ENCODE data around the gene SEC22C.
A peak's percentile ranks its signal among the peaks of the same experiment; 100 is the strongest.

SEC22C gene

DNA sequence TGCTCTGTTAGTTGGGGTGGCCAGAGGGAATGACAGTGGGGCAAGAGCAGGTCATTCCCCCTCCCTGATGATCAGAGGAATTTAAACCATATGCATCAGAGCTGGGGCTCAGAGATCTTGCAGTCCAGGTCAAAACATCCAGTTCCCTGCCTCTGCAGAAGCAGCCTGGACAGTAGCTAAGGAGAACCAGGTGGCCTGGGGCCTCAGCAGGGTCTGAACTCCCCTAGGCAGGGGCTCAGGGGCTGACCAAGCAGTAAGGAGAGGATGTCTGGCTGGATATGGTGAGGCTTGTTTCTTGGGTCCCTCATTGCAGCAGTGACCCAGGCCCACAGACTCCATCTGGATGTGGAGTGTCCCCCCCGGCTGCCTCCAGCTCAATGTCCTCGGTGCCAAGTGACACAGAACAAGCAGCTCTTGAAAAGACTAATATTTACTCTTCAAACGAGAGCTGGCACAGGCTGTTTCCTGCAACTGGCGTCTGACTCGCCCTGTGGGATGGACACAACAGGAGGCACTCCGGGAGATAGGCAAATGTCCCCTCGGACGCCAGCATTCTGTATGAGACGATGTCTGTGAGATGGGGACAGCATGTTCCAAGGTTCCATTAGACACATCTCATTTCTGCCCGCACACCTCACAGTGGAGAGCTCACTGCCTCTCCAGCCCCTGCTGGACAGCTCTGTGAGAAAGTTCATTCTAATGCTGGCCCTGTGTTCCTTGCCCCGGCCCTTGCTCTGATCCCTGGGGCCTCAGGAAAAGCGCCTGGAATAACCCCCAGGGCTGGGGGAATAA is 37.1 kb downstream of the SEC22C start:
- Histone ChIP-seq H3K27me3 (ENCODE audit: insufficient read depth, insufficient read length) (no peaks in the 10 kb centered on the region), H3K36me3 (ENCODE audit: insufficient read depth, insufficient read length, low read length) (peaks cover 14% of the 10 kb centered on the region), H3K4me1 (ENCODE audit: insufficient read depth, insufficient read length) (peaks cover 1% of the 10 kb centered on the region), H3K9me3 (ENCODE audit: insufficient read depth, low read length) (no peaks in the 10 kb centered on the region), H3K9ac (ENCODE audit: insufficient read length, low read depth) (no peak overlapping the region), H3K4me3 (ENCODE audit: insufficient read length, low read depth) (no peak overlapping the region)
- no peak for DNase-seq (ENCODE audit: low read depth, low spot score)
- TF ChIP-seq YY1 (IDR thresholded peaks at IDR 0.05; ENCODE audit: insufficient read depth, insufficient read length) (no peak), ZNF274 (IDR thresholded peaks at IDR 0.05; ENCODE audit: low read depth, low read length) (no peak), SUZ12 (IDR thresholded peaks at IDR 0.05; ENCODE audit: extremely low read depth, insufficient read depth, insufficient read length) (no peak)

DNA sequence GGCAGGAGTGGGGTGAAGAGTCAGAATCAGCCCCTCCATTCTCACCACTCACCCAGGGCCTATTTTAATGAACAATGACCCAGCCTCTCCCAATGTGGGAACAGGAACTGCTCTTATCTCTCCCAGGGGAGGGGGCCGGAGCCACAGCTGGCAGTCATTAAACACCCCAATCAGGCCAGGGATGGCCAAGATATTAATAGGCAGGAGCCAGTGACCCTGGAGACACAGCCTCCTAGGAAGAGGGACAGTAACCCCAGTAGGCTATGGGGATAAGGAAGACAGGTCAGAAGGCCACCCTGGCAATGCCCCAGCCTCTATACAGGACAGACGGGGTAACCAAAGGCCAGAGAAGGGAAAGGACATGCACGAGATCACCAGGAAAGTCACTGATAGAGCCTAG is 40.7 kb downstream of the SEC22C start:
- Histone ChIP-seq H3K36me3 (ENCODE audit: insufficient read depth, insufficient read length, low read length) (no peaks in the 10 kb centered on the region), H3K4me3 (ENCODE audit: insufficient read length, low read depth) (no peak overlapping the region), H3K4me1 (ENCODE audit: insufficient read depth, insufficient read length) (peaks cover 4% of the 10 kb centered on the region), H3K27me3 (ENCODE audit: insufficient read depth, insufficient read length) (no peaks in the 10 kb centered on the region), H3K9me3 (ENCODE audit: insufficient read depth, low read length) (no peaks in the 10 kb centered on the region), H3K9ac (ENCODE audit: insufficient read length, low read depth) (no peak overlapping the region)
- DNase-seq (ENCODE audit: low read depth, low spot score), result no peak
- TF ChIP-seq YY1 (IDR thresholded peaks at IDR 0.05; ENCODE audit: insufficient read depth, insufficient read length) (no peak), ZNF274 (IDR thresholded peaks at IDR 0.05; ENCODE audit: low read depth, low read length) (no peak), SUZ12 (IDR thresholded peaks at IDR 0.05; ENCODE audit: extremely low read depth, insufficient read depth, insufficient read length) (no peak)

DNA sequence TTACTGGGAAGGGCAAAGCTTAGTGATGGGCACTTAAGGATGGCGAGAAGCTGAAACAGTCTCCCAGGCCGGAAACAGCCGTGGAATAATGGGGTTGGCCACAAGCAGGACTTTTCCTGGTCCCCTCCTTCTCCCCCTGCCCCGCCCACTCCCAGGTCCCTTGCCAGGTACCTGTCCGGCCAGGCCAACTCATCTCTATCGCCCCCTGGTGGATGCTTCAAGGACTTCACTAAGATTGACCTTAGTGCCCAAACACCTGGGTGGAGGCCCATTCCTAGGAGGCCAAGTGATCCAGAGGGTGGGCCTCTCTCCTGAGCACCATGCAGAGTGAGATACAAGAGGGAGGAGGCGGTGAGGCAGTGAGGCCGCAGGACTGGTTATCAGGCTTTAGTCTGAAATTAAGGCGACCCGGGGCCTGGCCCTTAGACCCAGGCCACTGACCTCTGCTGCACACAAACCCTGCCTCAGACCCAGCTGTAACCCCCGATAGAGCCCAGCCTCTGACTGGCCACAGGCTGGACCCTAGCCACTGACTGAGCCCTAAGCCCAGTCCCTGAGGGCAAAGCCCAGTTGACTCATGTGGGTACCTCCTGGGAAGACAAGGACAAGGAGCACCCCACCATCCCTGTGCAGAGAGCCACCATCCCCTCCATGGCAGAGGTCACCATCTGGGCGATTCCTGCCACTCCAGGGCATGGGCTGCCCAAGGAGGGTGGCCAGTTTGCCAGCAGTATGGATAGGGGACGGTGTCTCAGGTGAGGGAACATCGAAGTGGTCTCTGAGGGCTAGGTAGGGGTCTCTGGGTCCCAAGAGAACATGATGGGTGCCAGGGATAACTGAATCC is 41.7 kb downstream of the SEC22C start:
- no peak for TF ChIP-seq YY1 (IDR thresholded peaks at IDR 0.05; ENCODE audit: insufficient read depth, insufficient read length)
- Histone ChIP-seq H3K36me3 (ENCODE audit: insufficient read depth, insufficient read length, low read length) (no peaks in the 10 kb centered on the region), H3K9me3 (ENCODE audit: insufficient read depth, low read length) (no peaks in the 10 kb centered on the region), H3K9ac (ENCODE audit: insufficient read length, low read depth) (no peak overlapping the region), H3K4me3 (ENCODE audit: insufficient read length, low read depth) (no peak overlapping the region), H3K27me3 (ENCODE audit: insufficient read depth, insufficient read length) (no peaks in the 10 kb centered on the region), H3K4me1 (ENCODE audit: insufficient read depth, insufficient read length) (peaks cover 4% of the 10 kb centered on the region)
- peak; percentile 68 for DNase-seq (ENCODE audit: low read depth, low spot score)

DNA sequence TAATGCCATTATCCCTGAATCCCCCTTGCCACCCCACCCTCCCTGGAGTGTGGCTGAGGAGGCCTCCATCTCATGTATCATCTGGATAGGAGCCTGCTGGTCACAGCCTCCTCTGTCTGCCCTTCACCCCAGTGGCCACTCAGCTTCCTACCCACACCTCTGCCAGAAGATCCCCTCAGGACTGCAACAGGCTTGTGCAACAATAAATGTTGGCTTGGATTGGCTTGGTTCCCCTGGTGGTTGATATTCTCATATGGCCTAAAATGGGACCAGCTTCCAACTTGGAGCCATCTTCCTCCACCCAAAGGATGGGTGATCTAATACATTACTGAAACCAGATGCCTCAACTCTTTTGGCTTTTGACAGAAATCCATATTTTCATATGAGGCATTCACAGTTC is 44.4 kb downstream of the SEC22C start:
- Histone ChIP-seq H3K36me3 (ENCODE audit: insufficient read depth, insufficient read length, low read length) (peaks cover 3% of the 10 kb centered on the region), H3K9ac (ENCODE audit: insufficient read length, low read depth) (no peak overlapping the region), H3K27me3 (ENCODE audit: insufficient read depth, insufficient read length) (no peaks in the 10 kb centered on the region), H3K9me3 (ENCODE audit: insufficient read depth, low read length) (no peaks in the 10 kb centered on the region), H3K4me3 (ENCODE audit: insufficient read length, low read depth) (no peak overlapping the region), H3K4me1 (ENCODE audit: insufficient read depth, insufficient read length) (peaks cover 10% of the 10 kb centered on the region)
- TF ChIP-seq YY1 (IDR thresholded peaks at IDR 0.05; ENCODE audit: insufficient read depth, insufficient read length) (no peak), SUZ12 (IDR thresholded peaks at IDR 0.05; ENCODE audit: extremely low read depth, insufficient read depth, insufficient read length) (no peak)
- DNase-seq (ENCODE audit: low read depth, low spot score), result no peak

DNA sequence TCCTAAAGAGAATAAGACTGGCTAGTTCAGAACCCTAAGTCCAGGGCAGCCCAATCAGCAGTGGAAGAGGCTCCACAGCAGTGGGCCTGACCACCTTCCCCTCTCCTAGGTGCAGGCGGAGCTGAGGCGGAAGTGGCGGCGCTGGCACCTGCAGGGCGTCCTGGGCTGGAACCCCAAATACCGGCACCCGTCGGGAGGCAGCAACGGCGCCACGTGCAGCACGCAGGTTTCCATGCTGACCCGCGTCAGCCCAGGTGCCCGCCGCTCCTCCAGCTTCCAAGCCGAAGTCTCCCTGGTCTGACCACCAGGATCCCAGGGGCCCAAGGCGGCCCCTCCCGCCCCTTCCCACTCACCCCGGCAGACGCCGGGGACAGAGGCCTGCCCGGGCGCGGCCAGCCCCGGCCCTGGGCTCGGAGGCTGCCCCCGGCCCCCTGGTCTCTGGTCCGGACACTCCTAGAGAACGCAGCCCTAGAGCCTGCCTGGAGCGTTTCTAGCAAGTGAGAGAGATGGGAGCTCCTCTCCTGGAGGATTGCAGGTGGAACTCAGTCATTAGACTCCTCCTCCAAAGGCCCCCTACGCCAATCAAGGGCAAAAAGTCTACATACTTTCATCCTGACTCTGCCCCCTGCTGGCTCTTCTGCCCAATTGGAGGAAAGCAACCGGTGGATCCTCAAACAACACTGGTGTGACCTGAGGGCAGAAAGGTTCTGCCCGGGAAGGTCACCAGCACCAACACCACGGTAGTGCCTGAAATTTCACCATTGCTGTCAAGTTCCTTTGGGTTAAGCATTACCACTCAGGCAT is 45.6 kb downstream of the SEC22C start:
- peaks cover 10% of the 10 kb centered on the region for H3K4me1 ChIP-seq (ENCODE audit: insufficient read depth, insufficient read length)

DNA sequence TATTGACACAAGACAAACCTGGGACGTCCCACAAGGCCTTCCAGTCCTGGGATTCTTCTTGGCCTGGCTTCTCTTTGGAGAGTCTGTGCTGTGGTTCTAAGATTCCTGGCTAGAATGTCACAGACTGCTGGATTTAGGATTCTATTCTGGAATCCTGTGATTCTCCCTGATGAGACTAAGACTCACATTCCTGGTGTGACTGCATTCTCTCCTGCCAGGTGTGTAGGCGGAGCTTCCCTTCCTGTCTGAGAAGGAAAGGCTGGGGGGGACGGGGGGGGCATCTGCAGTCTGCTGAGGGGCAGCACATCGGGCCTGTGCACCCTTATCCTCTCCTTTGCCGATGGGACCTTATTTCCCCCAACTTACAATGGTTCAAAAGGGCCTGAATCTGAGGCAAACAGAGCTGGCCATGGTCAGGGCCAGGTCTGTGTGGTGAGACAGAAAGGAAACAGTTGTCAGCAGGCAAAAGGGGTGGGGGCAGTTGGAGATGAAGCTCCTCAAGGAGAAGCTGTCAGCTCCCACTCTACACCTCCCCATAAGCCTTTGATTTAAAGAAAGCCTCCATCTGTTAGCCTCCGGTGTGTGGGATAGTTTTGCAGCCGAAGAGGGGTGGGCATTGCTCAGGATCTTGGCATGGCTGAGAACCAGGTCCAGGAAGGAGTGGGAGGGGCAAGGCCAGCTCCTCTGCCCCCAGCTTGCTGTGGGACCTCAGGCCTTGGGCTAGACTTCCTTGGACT is 48.4 kb downstream of the SEC22C start:
- peaks cover 7% of the 10 kb centered on the region for H3K4me1 ChIP-seq (ENCODE audit: insufficient read depth, insufficient read length)

More for the DNA sequence above, 45.6 kb downstream of the SEC22C start:
- TF ChIP-seq ZNF274 (IDR thresholded peaks at IDR 0.05; ENCODE audit: low read depth, low read length), result no peak
- TF ChIP-seq SUZ12 (IDR thresholded peaks at IDR 0.05; ENCODE audit: extremely low read depth, insufficient read depth, insufficient read length), result no peak
- no peak for TF ChIP-seq YY1 (IDR thresholded peaks at IDR 0.05; ENCODE audit: insufficient read depth, insufficient read length)
- Histone ChIP-seq H3K9me3 (ENCODE audit: insufficient read depth, low read length) (no peaks in the 10 kb centered on the region), H3K4me3 (ENCODE audit: insufficient read length, low read depth) (no peak overlapping the region), H3K36me3 (ENCODE audit: insufficient read depth, insufficient read length, low read length) (peaks cover 6% of the 10 kb centered on the region), H3K27me3 (ENCODE audit: insufficient read depth, insufficient read length) (no peaks in the 10 kb centered on the region), H3K9ac (ENCODE audit: insufficient read length, low read depth) (no peak overlapping the region)
- peak; percentile 70 for DNase-seq (ENCODE audit: low read depth, low spot score)

More for the DNA sequence above, 48.4 kb downstream of the SEC22C start:
- Histone ChIP-seq H3K4me3 (ENCODE audit: insufficient read length, low read depth) (no peak overlapping the region), H3K27me3 (ENCODE audit: insufficient read depth, insufficient read length) (no peaks in the 10 kb centered on the region), H3K36me3 (ENCODE audit: insufficient read depth, insufficient read length, low read length) (peaks cover 6% of the 10 kb centered on the region), H3K9ac (ENCODE audit: insufficient read length, low read depth) (no peak overlapping the region), H3K9me3 (ENCODE audit: insufficient read depth, low read length) (no peaks in the 10 kb centered on the region)
- DNase-seq (ENCODE audit: low read depth, low spot score), result no peak
- TF ChIP-seq ZNF274 (IDR thresholded peaks at IDR 0.05; ENCODE audit: low read depth, low read length) (no peak), YY1 (IDR thresholded peaks at IDR 0.05; ENCODE audit: insufficient read depth, insufficient read length) (no peak), SUZ12 (IDR thresholded peaks at IDR 0.05; ENCODE audit: extremely low read depth, insufficient read depth, insufficient read length) (no peak)
